LNCAP (cell line): ENCODE measurements around the gene FANK1.

ENCODE experiments used
- TF ChIP-seq, protein P1 (sequence below): fragments of 450-650 bp; IDR thresholded peaks from 2 replicates; pipeline ENCODE4 v1.5.1; 2017; ENCODE audit warnings: mild to moderate bottlenecking

The FANK1 gene

DNA sequence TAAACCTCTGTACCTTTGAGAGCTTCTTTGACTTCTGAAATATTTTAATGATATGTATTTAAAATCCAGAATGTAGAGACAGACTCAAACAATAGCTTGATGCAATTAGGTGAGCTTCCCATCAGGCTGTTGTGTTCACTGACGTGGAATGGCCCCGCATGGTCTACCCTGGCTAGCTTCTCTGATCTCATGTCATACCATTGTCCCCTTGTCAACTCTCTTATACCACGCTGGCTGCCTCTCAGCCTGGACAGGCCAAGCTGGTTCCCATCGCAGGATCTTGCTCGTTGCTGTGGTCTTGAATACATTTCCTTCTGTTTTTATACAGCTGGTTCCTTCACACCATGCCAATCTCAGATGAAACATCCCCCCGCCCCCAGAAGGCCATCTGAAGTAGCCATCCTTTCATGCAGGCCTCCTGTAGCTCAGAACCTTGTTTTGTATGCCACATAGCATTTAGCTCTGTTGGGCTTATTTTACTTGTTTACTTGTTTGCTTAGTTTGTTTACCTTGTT, 84.2 kb downstream of the FANK1 start:
- TF ChIP-seq, protein P1, sequence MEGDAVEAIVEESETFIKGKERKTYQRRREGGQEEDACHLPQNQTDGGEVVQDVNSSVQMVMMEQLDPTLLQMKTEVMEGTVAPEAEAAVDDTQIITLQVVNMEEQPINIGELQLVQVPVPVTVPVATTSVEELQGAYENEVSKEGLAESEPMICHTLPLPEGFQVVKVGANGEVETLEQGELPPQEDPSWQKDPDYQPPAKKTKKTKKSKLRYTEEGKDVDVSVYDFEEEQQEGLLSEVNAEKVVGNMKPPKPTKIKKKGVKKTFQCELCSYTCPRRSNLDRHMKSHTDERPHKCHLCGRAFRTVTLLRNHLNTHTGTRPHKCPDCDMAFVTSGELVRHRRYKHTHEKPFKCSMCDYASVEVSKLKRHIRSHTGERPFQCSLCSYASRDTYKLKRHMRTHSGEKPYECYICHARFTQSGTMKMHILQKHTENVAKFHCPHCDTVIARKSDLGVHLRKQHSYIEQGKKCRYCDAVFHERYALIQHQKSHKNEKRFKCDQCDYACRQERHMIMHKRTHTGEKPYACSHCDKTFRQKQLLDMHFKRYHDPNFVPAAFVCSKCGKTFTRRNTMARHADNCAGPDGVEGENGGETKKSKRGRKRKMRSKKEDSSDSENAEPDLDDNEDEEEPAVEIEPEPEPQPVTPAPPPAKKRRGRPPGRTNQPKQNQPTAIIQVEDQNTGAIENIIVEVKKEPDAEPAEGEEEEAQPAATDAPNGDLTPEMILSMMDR, result no peak

DNA sequence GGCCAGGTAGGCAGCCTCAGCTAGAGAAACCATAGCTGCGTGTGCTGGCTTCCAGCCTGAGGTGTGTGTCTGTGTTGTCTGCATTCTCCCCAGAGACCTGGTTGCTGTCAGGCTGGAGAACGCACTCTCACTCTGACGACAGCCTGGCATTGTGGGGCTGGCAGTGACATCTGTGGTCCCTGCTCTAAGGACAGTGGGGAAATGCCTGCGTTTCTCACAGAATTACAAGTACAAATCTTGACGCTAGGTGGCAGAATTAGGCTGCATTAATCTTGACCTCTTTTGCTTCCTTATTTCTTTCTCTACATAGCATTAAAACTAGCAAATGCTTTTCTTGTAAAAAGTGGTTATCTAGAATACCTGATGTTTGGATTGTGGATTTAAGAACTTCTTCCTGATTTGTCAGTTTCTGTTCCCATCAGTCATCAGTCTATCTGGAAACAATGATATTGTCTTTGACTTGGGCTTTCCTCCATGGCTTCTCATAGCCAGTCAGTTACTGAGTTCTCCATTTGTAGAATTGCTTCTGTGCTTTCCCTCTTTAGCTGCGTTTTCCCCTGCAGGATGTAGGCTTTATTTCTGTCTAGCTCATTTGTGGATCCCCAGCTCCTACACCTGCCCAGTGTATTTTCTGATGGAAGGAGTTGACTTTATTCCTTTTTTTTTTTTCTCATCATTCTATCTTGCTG, 86.0 kb downstream of the FANK1 start:
- TF ChIP-seq, protein P1, result peak; percentile 66

DNA sequence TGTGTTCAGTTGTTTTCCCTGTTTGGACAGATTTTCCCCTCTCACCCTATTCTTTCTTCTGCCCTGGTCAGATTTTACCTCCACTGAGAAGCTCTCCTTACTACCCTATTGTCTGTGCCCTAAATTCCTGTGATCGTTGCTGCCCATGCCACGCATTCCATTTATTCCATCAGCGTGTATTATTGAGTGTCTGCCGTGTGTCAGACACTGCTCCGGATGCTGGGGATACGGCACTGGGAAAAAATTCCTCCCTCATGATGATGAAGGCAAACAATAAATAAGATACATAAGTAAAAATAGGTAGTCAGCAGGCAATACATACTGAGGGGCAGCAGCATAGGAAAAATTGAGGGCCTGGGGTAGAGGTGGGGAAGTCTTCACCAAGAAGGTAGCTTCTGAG, 86.8 kb downstream of the FANK1 start:
- TF ChIP-seq, protein P1, result no peak

DNA sequence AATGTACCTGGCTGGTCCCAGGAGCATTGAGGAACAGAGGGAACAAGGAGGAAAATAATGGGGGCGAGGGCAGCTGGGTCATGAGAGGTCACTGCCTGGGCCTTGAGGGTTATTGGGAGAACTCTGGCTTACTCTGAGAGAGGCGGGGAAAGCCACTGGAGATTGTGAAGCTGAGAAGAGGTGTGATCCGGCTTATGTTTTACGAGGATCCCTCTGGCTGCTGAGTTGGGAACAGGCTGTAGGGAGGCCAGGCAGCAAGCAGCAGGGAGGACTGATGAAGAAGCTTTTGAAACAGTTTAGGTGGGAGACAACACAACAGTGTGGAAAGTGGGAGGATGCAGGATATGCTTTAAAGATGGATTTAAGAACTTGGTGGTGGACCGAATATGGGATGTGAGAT, 87.3 kb downstream of the FANK1 start:
- TF ChIP-seq, protein P1, result no peak

DNA sequence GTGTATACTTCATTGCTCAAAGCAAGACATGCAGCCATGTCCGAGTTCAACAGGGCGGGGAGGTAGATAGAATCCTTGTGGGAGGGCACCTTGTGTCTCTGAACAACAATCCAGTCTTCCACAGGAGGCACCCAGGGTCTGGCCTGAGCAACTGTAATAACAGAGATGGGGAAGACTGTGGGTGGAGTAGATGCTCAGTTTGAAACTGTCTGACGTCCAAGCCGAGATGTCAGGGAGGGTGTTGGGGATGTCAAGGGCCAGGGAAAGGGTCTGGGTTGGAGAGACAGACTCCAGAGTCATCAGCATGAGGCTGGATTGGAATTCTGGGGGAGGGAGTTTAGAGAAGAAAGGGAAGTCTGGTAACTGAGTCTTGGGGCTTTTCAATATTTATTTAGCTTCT, 88.0 kb downstream of the FANK1 start:
- TF ChIP-seq, protein P1, result no peak

DNA sequence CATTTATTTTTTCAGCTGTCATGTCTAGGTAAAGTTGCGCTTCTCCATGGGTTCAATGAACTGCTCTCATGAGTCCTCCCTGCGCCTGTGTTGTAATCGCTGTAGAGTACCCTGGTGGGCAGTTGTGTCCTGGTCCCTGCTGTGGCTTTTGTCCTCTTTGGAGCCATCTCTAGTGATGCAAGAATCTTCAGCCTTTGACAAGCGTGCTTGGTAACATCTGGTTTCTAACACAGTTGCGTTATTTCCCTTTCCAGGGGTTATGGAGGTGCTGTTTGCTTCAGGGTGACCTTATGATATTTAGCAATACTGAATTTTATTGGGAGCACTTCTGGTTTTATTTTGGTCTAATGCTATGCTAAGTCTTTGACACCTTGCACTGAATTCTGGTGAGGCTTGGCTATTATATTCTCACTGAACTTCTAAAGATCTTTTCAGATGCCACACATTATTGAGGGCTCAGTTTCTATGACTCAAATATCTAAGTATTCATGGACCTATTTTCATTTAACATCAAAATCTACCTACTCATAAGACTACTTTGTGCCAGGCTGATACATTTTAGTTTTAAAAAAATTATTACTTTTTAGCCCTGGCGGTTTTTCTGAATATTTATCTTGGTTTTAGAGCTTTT, 88.6 kb downstream of the FANK1 start:
- TF ChIP-seq, protein P1, result no peak

DNA sequence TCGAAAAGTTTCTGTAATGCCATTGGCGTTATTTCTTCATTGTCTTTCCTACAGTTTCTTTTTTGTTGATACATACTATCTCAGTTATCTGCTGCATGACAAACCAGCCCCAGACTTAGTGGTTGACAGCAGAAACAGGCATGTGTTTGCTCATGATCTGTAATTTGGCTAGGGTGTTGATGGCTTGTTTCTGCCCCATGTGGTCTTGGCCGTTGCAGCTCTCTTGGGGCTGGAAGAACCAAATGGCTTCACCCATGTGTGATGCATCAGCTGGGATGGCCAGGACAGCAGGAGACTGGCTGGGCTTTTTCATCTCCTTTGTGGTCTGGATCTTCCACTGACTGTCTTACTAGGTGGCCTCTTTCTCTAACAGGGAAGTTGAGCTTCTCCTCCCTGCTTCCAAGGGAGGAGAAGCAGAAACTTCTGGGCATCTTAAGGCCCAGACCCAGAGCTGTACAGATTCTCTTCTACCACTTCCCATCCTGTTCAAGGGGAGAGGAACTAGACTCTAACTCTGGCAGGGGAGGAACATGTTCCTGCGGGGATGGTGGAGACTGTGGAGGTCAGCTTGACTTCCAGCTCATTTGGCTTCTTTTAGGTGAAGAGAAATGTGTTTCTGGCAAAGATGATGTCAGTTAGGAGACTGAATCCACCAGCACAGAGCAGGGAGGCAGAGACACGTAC, 89.3 kb downstream of the FANK1 start:
- TF ChIP-seq, protein P1, result no peak
